Neural crest cell (in vitro differentiated cells): ENCODE data around the gene PRR5L. TPM values are rescaled to one million over a fixed set of nuclear protein-coding genes. Genes with fewer than 3 reads are reported as not detected.

Experiments
- DNase-seq: peaks from one replicate; pipeline ENCODE4 v3.0.0; 2021; ENCODE audit warnings: low read depth, mixed read lengths, low spot score
- H3K27ac Mint-ChIP-seq: one replicate; pipeline ENCODE4 v1.8.0; 2021; ENCODE audit warnings: mild to moderate bottlenecking, mixed read lengths; ENCODE audit not compliant: unreplicated experiment
- H3K27me3 Mint-ChIP-seq: 2 replicates; pipeline ENCODE4 v1.8.0; 2021; ENCODE audit warnings: low read depth, mild to moderate bottlenecking, mixed read lengths
- H3K36me3 Mint-ChIP-seq: 2 replicates; pipeline ENCODE4 v1.8.0; 2021; ENCODE audit warnings: low read depth, mild to moderate bottlenecking, mixed read lengths
- H3K4me1 Mint-ChIP-seq: 2 replicates; pipeline ENCODE4 v1.8.0; 2021; ENCODE audit warnings: mixed read lengths
- H3K4me3 Mint-ChIP-seq: one replicate; pipeline ENCODE4 v1.8.0; 2021; ENCODE audit warnings: mild to moderate bottlenecking, mixed read lengths
- H3K9me3 Mint-ChIP-seq: 2 replicates; pipeline ENCODE4 v1.8.0; 2021; ENCODE audit warnings: mixed read lengths
- CTCF ChIP-seq: fragments of 200-600 bp; sonication (generic); conservative IDR thresholded peaks from 2 replicates; pipeline ENCODE4 v1.5.0; 2021; ENCODE audit warnings: antibody characterized with exemption, mild to moderate bottlenecking
- total RNA-seq: library from RNA; stranded (reverse); gene quantifications from 2 replicates; pipeline ENCODE4 v1.2.1, GENCODE V29; 2021

Gene PRR5L
- total RNA-seq, 1 donor from 2014 or later, result 6.6 TPM

- Mint-ChIP-seq H3K36me3 (peaks cover 6% of the 10 kb centered on the region), H3K4me1 (peaks cover 35% of the 10 kb centered on the region), H3K27me3 (no peaks in the 10 kb centered on the region), H3K27ac (peak overlapping the region; percentile 95), H3K9me3 (no peaks in the 10 kb centered on the region), H3K4me3 (peak overlapping the region; percentile 27)
- DNase-seq, result no peak
- no peak for TF ChIP-seq CTCF
Observed at GRCh38 chr11:36501236-36501635, 205.1 kb downstream of the PRR5L start.

- DNase-seq, result no peak
- Mint-ChIP-seq H3K27me3 (peaks cover 3% of the 10 kb centered on the region), H3K9me3 (no peaks in the 10 kb centered on the region), H3K27ac (no peak overlapping the region), H3K4me1 (peaks cover 19% of the 10 kb centered on the region), H3K36me3 (peaks cover 3% of the 10 kb centered on the region), H3K4me3 (peak overlapping the region; percentile 95)
- TF ChIP-seq CTCF, result no peak
Observed at GRCh38 chr11:36507824-36508489, 211.9 kb downstream of the PRR5L start.

GRCh38 chr11:36508743-36509142, 212.7 kb downstream of the PRR5L start:
- TF ChIP-seq CTCF, result no peak
- Mint-ChIP-seq H3K36me3 (peaks cover 3% of the 10 kb centered on the region), H3K4me3 (peak overlapping the region; percentile 95), H3K27me3 (peaks cover 4% of the 10 kb centered on the region), H3K27ac (no peak overlapping the region), H3K4me1 (peaks cover 19% of the 10 kb centered on the region), H3K9me3 (no peaks in the 10 kb centered on the region)
- no peak for DNase-seq

- Mint-ChIP-seq H3K36me3 (peaks cover 3% of the 10 kb centered on the region), H3K4me3 (peak overlapping the region; percentile 95), H3K4me1 (peaks cover 19% of the 10 kb centered on the region), H3K27me3 (peaks cover 5% of the 10 kb centered on the region), H3K27ac (peak overlapping the region; percentile 91), H3K9me3 (no peaks in the 10 kb centered on the region)
- no peak for DNase-seq
- TF ChIP-seq CTCF, result no peak
Observed at GRCh38 chr11:36509201-36509639, 213.1 kb downstream of the PRR5L start.

DNA sequence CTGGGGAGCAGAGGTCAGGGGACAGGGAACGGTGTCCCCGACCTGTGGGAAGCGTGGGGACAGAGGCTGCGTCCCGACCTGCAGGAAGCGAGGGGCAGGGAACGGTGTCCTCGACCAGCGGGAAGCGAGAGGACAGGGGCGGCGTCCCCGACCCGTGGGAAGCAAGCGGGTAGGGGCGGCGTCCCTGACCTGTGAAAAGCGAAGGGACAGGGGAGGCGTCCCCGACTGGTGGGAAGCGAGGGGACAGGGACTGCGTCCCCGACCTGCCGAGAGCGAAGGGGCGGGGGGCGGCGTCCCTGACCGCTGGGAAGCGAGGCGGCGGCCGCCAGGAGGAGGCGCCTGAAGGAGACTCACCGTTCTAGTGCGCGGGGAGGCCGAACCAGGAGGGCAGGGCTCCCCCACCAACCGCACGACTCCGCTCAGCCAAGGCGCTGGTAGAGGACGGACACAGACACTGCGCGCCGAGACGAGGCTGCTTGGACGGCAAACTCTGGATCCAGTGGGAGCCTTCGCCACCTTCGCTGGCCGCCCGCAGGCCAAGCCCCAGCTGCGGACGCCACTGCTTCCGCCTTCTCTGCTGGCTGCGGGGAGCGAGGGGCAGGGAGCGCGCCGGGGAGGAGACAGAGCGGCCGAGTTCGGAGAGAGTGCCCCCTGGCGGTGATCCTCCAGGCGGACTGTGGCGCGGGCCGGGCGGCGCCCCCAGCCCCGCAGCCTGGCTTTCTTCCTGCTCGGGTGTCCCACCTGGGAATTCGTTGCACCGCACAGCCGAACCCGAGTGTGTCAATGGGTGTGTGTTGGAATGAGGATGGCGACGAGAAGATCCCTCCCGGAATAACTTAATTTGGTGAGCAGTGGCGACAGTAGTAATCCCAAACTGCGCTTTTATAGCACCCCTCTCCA, 213.9 kb downstream of the PRR5L start, which contains the start of gene TRAF6:
TSS of gene TRAF6 (minus strand) at position 579 of the 900 bp plus-strand sequence. CDS start 8,757 bp downstream, outside the sequence.
- peak within 1 kb of the TSS; percentile 91 for H3K27ac Mint-ChIP-seq
- no peaks in the 10 kb centered on the region for H3K36me3 Mint-ChIP-seq
- peak within 1 kb of the TSS; percentile 95 for H3K4me3 Mint-ChIP-seq
- H3K27me3 Mint-ChIP-seq, result peaks cover 12% of the 10 kb centered on the region
- DNase-seq, result peak; percentile 98
- peaks cover 19% of the 10 kb centered on the region for H3K4me1 Mint-ChIP-seq
- peak; percentile 95 for TF ChIP-seq CTCF
- H3K9me3 Mint-ChIP-seq, result no peaks in the 10 kb centered on the region
